HAP-1 (cell line): ENCODE data around the gene OXCT2.

Experiments used
- DNase-seq, 2 experiments: peaks; one replicate each; pipeline ENCODE4 v3.0.0-alpha.2; 2016 to 2020; ENCODE audit warnings: low spot score in 2 of 2
- H3K27me3 ChIP-seq: fragments of 250-450 bp; sonication (Bioruptor Pico); 2 replicates; pipeline ENCODE4 v1.5.1; 2020; ENCODE audit warnings: low read depth, mild to moderate bottlenecking, moderate library complexity
- H3K36me3 ChIP-seq: fragments of 250-450 bp; sonication (Bioruptor Pico); replicated peaks from 2 replicates; pipeline ENCODE4 v1.5.1; 2020; ENCODE audit warnings: mild to moderate bottlenecking
- H3K4me1 ChIP-seq: fragments of 250-450 bp; sonication (Bioruptor Pico); 2 replicates; pipeline ENCODE4 v1.5.1; 2020; ENCODE audit warnings: mild to moderate bottlenecking
- H3K4me3 ChIP-seq: fragments of 250-450 bp; sonication (Bioruptor Pico); 2 replicates; pipeline ENCODE4 v1.5.1; 2020; ENCODE audit warnings: mild to moderate bottlenecking, moderate library complexity
- H3K9me3 ChIP-seq: fragments of 250-450 bp; sonication (Bioruptor Pico); 2 replicates; pipeline ENCODE4 v1.5.1; 2020; ENCODE audit warnings: mild to moderate bottlenecking, moderate library complexity
- in situ Hi-C: fragments of 300-500 bp; cut with MboI; formaldehyde crosslinking; loops from 3 replicates; pipeline ENCODE4 v1.14.3; 2020; ENCODE audit warnings: low sequenced_read_pairs, inconsistent platforms, mixed read lengths

Gene OXCT2

DNA sequence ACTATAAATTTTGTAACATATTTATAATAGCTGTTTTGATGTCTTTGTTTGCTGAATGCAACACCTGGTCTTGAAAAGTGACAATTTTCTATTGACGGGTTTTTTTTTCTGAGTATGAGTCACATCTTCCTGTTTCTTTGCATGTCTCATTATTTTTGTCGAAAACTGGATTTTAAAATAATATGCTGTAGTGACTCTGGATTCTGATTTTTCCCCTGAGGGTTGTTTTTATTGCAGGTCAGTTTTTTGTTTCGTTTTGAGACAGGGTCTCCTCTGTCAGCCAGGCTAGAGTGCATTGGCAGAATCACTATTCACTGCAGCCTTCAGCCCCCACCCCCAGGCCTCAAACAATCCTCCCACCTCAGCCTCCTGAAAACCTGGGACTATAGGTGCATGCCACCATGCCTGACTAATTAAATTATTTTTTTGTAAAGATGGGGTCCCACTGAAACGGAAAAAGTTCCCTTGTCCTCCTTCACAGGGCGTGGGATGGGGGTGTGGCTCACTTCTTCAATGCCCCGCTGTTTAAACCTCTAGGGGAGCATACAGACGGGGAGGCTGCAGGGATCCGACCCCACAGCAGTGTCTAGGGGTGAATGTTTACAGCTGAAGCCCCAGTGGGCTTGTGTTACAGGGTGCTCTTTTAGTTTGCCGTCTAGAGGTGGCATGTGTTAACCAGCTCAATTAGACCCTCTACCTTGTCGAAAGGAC lies 43.8 kb downstream of the OXCT2 start:
- Histone ChIP-seq H3K4me1 (no peaks in the 10 kb centered on the region), H3K36me3 (no peaks in the 10 kb centered on the region), H3K27me3 (peaks cover 72% of the 10 kb centered on the region), H3K9me3 (no peaks in the 10 kb centered on the region), H3K4me3 (no peak overlapping the region)
- in situ Hi-C loops: loop anchor here (10.0 kb wide), 1 partner anchor 123 kb away; no protein-coding TSS in a partner anchor
- no peak for DNase-seq

- Histone ChIP-seq H3K4me3 (no peak overlapping the region), H3K36me3 (no peaks in the 10 kb centered on the region), H3K4me1 (no peaks in the 10 kb centered on the region), H3K27me3 (peaks cover 77% of the 10 kb centered on the region), H3K9me3 (no peaks in the 10 kb centered on the region)
- in situ Hi-C loops: loop anchor here (10.0 kb wide), 1 partner anchor 122 kb away; no protein-coding TSS in a partner anchor
- DNase-seq: no peak
Measured at GRCh38 chr1:39726600-39726999, 44.5 kb downstream of the OXCT2 start.

- H3K9me3 ChIP-seq: no peaks in the 10 kb centered on the region
- H3K27me3 ChIP-seq: peaks cover 50% of the 10 kb centered on the region
- DNase-seq: no peak
- H3K36me3 ChIP-seq: no peaks in the 10 kb centered on the region
- in situ Hi-C loops: loop anchor here (10.0 kb wide), 1 partner anchor 118 kb away; no protein-coding TSS in a partner anchor
- no peak overlapping the region for H3K4me3 ChIP-seq
- no peaks in the 10 kb centered on the region for H3K4me1 ChIP-seq
Measured at GRCh38 chr1:39722495-39722894, 48.7 kb downstream of the OXCT2 start.

DNA sequence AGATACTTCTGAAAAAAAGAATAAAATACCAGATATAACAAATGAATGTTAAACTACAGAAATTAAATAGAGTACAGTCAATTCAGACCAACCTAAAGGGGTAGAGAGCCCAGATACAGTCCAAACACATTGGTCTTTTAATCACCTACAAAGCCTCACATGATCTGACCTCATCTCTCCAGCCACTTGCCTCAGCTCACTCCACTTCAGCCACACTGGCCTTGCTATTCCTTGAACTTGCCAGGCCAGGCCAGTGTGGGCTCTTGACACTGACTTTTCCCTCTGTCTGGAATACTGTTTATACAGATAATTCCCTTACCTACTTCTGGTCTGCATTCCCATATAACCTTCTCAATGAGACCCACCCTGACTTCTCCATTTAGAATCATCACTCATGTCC lies 49.5 kb downstream of the OXCT2 start:
- in situ Hi-C loops: loop anchor here (10.0 kb wide), 1 partner anchor 117 kb away; no protein-coding TSS in a partner anchor

GRCh38 chr1:39720094-39720999 lies 50.8 kb downstream of the OXCT2 start:
- H3K36me3 ChIP-seq: no peaks in the 10 kb centered on the region
- DNase-seq: peak in 1 of 2 experiments; percentile 73
- H3K4me1 ChIP-seq: no peaks in the 10 kb centered on the region
- no peaks in the 10 kb centered on the region for H3K9me3 ChIP-seq
- in situ Hi-C loops: loop anchor here (10.0 kb wide), 1 partner anchor 116 kb away; no protein-coding TSS in a partner anchor
- H3K4me3 ChIP-seq: no peak overlapping the region
- peaks cover 45% of the 10 kb centered on the region for H3K27me3 ChIP-seq

More for the DNA sequence above, 49.5 kb downstream of the OXCT2 start:
- no peak for DNase-seq
- Histone ChIP-seq H3K4me3 (no peak overlapping the region), H3K36me3 (no peaks in the 10 kb centered on the region), H3K27me3 (peaks cover 50% of the 10 kb centered on the region), H3K4me1 (no peaks in the 10 kb centered on the region), H3K9me3 (no peaks in the 10 kb centered on the region)
